Measurements from ENCODE around the gene DNASE1L1.

The DNASE1L1 gene

DNA sequence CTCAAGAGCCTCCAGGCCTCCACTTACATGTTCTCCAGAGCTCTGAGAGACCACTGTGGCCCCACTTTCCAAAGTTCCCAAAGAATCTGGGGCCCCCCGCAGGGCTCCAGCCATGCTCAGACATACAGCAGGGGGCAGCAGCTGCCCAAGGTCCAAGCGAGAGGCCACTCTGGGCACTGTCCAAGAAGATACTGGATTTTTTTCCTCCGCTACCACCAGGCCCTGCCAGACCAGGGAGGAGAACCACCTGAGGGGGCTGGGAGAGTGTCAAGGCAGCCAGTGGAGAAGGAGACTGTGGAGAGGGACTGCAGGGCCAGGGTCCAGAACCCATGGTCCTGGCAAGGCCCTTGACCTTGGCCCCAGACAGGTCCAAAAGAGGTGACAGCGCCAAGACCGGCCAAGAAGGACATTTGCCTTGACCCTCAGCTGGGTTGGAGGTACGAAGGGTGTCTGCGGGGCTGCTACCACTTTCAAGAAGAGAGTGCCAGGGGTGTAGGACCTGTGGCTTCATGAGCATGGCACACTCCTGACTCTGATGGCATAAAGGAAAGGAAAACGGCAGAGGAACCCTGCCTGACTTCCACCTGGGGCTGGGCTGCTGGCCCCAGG, 24.7 kb downstream of the DNASE1L1 start:
- Histone ChIP-seq H3K27me3 (ENCODE audit: insufficient read depth, insufficient read length) (no peaks in the 10 kb centered on the region), H3K4me1 (ENCODE audit: insufficient read depth, insufficient read length) (peaks cover 2% of the 10 kb centered on the region), H3K4me3 (ENCODE audit: insufficient read length, low read depth) (no peak overlapping the region), H3K36me3 (ENCODE audit: insufficient read depth, insufficient read length, low read length) (peaks cover 14% of the 10 kb centered on the region), H3K9me3 (ENCODE audit: insufficient read depth, low read length) (no peaks in the 10 kb centered on the region), H3K9ac (ENCODE audit: insufficient read length, low read depth) (no peak overlapping the region)
- DNase-seq (ENCODE audit: low read depth, low spot score) = no peak
- TF ChIP-seq ZNF274 (IDR thresholded peaks at IDR 0.05; ENCODE audit: low read depth, low read length) (no peak), SUZ12 (IDR thresholded peaks at IDR 0.05; ENCODE audit: extremely low read depth, insufficient read depth, insufficient read length) (no peak), YY1 (IDR thresholded peaks at IDR 0.05; ENCODE audit: insufficient read depth, insufficient read length) (no peak)

DNA sequence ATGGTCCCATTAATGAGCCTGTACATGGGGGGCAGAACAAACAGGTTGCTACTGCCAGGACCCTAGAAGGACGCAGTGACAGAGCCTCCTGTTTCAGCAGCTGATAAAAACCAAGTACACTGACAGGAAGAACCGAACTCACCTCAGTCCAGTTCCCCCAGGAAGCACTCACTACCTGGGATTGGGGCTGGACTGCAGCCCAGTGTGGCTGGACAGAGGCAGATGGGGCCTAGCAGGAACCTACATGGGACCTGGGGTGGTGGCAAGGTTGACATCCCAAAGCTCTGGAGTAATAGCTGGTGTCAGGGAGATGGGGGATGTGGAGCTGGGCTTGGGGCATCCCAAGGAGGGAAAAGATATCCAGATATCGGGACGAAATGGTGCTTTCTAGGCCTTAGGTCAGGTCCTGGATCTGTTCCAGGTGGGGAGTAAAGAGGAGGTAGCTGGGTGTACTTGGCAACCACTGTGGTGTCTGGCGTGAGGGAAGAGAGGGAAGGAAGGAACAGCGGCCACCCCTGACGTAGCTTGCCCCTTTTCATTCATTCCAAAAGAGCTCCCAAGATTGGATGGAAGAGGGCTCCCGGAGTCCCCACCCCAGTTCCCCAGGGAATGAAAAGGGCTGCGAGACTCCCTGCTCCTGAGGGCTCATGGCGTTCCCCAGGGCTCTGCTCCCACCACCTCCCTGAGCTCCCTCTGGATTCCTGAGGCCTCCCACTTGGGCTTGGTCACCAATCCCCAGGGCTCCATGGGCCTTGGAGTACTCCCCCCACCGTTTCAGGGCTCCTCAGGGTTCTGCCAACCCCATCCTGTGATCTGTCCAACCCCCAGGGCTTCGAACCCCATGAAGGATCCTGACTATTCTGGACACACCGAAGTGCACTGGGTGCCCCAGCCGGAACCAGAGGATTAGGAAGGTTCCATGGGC, 25.4 kb downstream of the DNASE1L1 start:
- H3K9ac ChIP-seq (ENCODE audit: insufficient read length, low read depth) = no peak overlapping the region
- no peak for DNase-seq (ENCODE audit: low read depth, low spot score)
- H3K4me3 ChIP-seq (ENCODE audit: insufficient read length, low read depth) = no peak overlapping the region
- TF ChIP-seq SUZ12 (IDR thresholded peaks at IDR 0.05; ENCODE audit: extremely low read depth, insufficient read depth, insufficient read length) (no peak), YY1 (IDR thresholded peaks at IDR 0.05; ENCODE audit: insufficient read depth, insufficient read length) (no peak), ZNF274 (IDR thresholded peaks at IDR 0.05; ENCODE audit: low read depth, low read length) (no peak)
- peaks cover 14% of the 10 kb centered on the region for H3K36me3 ChIP-seq (ENCODE audit: insufficient read depth, insufficient read length, low read length)
- no peaks in the 10 kb centered on the region for H3K9me3 ChIP-seq (ENCODE audit: insufficient read depth, low read length)
- H3K27me3 ChIP-seq (ENCODE audit: insufficient read depth, insufficient read length) = no peaks in the 10 kb centered on the region
- peaks cover 2% of the 10 kb centered on the region for H3K4me1 ChIP-seq (ENCODE audit: insufficient read depth, insufficient read length)

- no peak for TF ChIP-seq ZNF274 (IDR thresholded peaks at IDR 0.05; ENCODE audit: low read depth, low read length)
- TF ChIP-seq SUZ12 (IDR thresholded peaks at IDR 0.05; ENCODE audit: extremely low read depth, insufficient read depth, insufficient read length) = no peak
- no peak for TF ChIP-seq YY1 (IDR thresholded peaks at IDR 0.05; ENCODE audit: insufficient read depth, insufficient read length)
- no peaks in the 10 kb centered on the region for H3K9me3 ChIP-seq (ENCODE audit: insufficient read depth, low read length)
- no peak overlapping the region for H3K4me3 ChIP-seq (ENCODE audit: insufficient read length, low read depth)
- H3K36me3 ChIP-seq (ENCODE audit: insufficient read depth, insufficient read length, low read length) = peaks cover 14% of the 10 kb centered on the region
- no peak for DNase-seq (ENCODE audit: low read depth, low spot score)
- peaks cover 2% of the 10 kb centered on the region for H3K4me1 ChIP-seq (ENCODE audit: insufficient read depth, insufficient read length)
- H3K27me3 ChIP-seq (ENCODE audit: insufficient read depth, insufficient read length) = no peaks in the 10 kb centered on the region
- no peak overlapping the region for H3K9ac ChIP-seq (ENCODE audit: insufficient read length, low read depth)
Measured at GRCh38 chrX:154382483-154383069, 26.5 kb downstream of the DNASE1L1 start.

DNA sequence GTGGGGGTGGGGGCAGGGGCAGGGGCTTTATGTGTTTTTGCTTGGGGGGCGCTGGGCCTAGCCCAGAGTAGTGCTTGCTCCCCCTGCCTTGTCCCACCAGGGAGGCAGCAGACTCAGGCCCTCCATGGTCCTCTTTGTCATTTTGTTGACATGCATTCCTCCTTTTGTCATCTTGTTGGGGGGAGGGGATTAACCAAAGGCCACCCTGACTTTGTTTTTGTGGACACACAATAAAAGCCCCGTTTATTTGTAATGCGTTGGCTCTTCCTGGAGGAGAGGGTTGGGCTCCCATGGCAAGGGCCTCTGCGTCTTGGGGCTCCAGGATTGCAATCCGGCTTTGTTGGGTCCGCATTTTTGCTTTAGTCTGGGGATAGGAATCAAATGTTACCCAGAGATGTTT, 27.8 kb downstream of the DNASE1L1 start:
- H3K9ac ChIP-seq (ENCODE audit: insufficient read length, low read depth) = no peak overlapping the region

DNA sequence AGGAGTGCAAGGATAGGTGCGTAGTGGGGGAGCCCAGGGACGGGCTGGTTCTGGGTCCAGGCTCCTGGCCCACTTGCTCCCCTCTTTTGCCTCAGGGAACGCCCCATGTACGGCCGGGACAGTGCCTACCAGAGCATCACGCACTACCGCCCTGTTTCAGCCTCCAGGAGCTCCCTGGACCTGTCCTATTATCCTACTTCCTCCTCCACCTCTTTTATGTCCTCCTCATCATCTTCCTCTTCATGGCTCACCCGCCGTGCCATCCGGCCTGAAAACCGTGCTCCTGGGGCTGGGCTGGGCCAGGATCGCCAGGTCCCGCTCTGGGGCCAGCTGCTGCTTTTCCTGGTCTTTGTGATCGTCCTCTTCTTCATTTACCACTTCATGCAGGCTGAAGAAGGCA, 28.3 kb downstream of the DNASE1L1 start:
- H3K4me3 ChIP-seq (ENCODE audit: insufficient read length, low read depth) = peak overlapping the region; percentile 64
- H3K36me3 ChIP-seq (ENCODE audit: insufficient read depth, insufficient read length, low read length) = peaks cover 14% of the 10 kb centered on the region
- TF ChIP-seq SUZ12 (IDR thresholded peaks at IDR 0.05; ENCODE audit: extremely low read depth, insufficient read depth, insufficient read length) (no peak), YY1 (IDR thresholded peaks at IDR 0.05; ENCODE audit: insufficient read depth, insufficient read length) (no peak), ZNF274 (IDR thresholded peaks at IDR 0.05; ENCODE audit: low read depth, low read length) (no peak)
- no peak for DNase-seq (ENCODE audit: low read depth, low spot score)
- H3K9me3 ChIP-seq (ENCODE audit: insufficient read depth, low read length) = no peaks in the 10 kb centered on the region
- H3K9ac ChIP-seq (ENCODE audit: insufficient read length, low read depth) = peak overlapping the region; percentile 77
- no peaks in the 10 kb centered on the region for H3K27me3 ChIP-seq (ENCODE audit: insufficient read depth, insufficient read length)
- H3K4me1 ChIP-seq (ENCODE audit: insufficient read depth, insufficient read length) = peaks cover 2% of the 10 kb centered on the region

More for the DNA sequence above, 27.8 kb downstream of the DNASE1L1 start:
- Histone ChIP-seq H3K27me3 (ENCODE audit: insufficient read depth, insufficient read length) (no peaks in the 10 kb centered on the region), H3K36me3 (ENCODE audit: insufficient read depth, insufficient read length, low read length) (peaks cover 14% of the 10 kb centered on the region), H3K9me3 (ENCODE audit: insufficient read depth, low read length) (no peaks in the 10 kb centered on the region), H3K4me3 (ENCODE audit: insufficient read length, low read depth) (no peak overlapping the region), H3K4me1 (ENCODE audit: insufficient read depth, insufficient read length) (peaks cover 2% of the 10 kb centered on the region)
- TF ChIP-seq YY1 (IDR thresholded peaks at IDR 0.05; ENCODE audit: insufficient read depth, insufficient read length) = no peak
- TF ChIP-seq SUZ12 (IDR thresholded peaks at IDR 0.05; ENCODE audit: extremely low read depth, insufficient read depth, insufficient read length) = no peak
- TF ChIP-seq ZNF274 (IDR thresholded peaks at IDR 0.05; ENCODE audit: low read depth, low read length) = no peak
- DNase-seq (ENCODE audit: low read depth, low spot score) = no peak

DNA sequence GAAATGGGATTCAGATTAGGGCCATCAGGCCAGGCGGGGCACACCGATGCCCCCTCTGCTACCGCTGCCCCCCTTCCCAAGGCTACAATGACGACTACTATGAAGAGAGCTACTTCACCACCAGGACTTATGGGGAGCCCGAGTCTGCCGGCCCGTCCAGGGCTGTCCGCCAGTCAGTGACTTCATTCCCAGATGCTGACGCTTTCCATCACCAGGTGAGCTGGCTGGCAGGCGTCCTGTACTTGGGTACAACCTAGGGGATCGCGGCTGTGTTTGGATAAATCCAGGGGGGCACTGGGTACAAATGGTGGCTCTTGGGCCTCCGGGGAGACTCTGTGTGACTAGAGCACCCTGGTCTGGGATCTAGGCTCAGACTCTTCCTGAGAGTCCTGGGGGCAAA, 28.9 kb downstream of the DNASE1L1 start:
- H3K4me1 ChIP-seq (ENCODE audit: insufficient read depth, insufficient read length) = peaks cover 2% of the 10 kb centered on the region
- TF ChIP-seq ZNF274 (IDR thresholded peaks at IDR 0.05; ENCODE audit: low read depth, low read length) = no peak
- TF ChIP-seq YY1 (IDR thresholded peaks at IDR 0.05; ENCODE audit: insufficient read depth, insufficient read length) = no peak
- TF ChIP-seq SUZ12 (IDR thresholded peaks at IDR 0.05; ENCODE audit: extremely low read depth, insufficient read depth, insufficient read length) = no peak
- H3K36me3 ChIP-seq (ENCODE audit: insufficient read depth, insufficient read length, low read length) = peaks cover 14% of the 10 kb centered on the region

GRCh38 chrX:154379569-154379951, 29.5 kb downstream of the DNASE1L1 start:
- TF ChIP-seq ZNF274 (IDR thresholded peaks at IDR 0.05; ENCODE audit: low read depth, low read length) = no peak
- no peak for TF ChIP-seq YY1 (IDR thresholded peaks at IDR 0.05; ENCODE audit: insufficient read depth, insufficient read length)
- no peak for TF ChIP-seq SUZ12 (IDR thresholded peaks at IDR 0.05; ENCODE audit: extremely low read depth, insufficient read depth, insufficient read length)
- Histone ChIP-seq H3K9ac (ENCODE audit: insufficient read length, low read depth) (peak overlapping the region; percentile 77), H3K36me3 (ENCODE audit: insufficient read depth, insufficient read length, low read length) (peaks cover 14% of the 10 kb centered on the region), H3K4me3 (ENCODE audit: insufficient read length, low read depth) (peak overlapping the region; percentile 64), H3K9me3 (ENCODE audit: insufficient read depth, low read length) (no peaks in the 10 kb centered on the region), H3K4me1 (ENCODE audit: insufficient read depth, insufficient read length) (peaks cover 2% of the 10 kb centered on the region), H3K27me3 (ENCODE audit: insufficient read depth, insufficient read length) (no peaks in the 10 kb centered on the region)
- DNase-seq (ENCODE audit: low read depth, low spot score) = no peak

More for the DNA sequence above, 28.9 kb downstream of the DNASE1L1 start:
- H3K9ac ChIP-seq (ENCODE audit: insufficient read length, low read depth) = peak overlapping the region; percentile 77
- no peak for DNase-seq (ENCODE audit: low read depth, low spot score)
- H3K9me3 ChIP-seq (ENCODE audit: insufficient read depth, low read length) = no peaks in the 10 kb centered on the region
- H3K4me3 ChIP-seq (ENCODE audit: insufficient read length, low read depth) = peak overlapping the region; percentile 64
- H3K27me3 ChIP-seq (ENCODE audit: insufficient read depth, insufficient read length) = no peaks in the 10 kb centered on the region
